CD4-positive, CD25-positive, alpha-beta regulatory T cell (primary cell): ENCODE results near the gene ZMYND19. TPM values are rescaled to one million over a fixed set of nuclear protein-coding genes. Genes with fewer than 3 reads are reported as not detected.
"Not testable (repeated sequence)": the region's sequence is repeated elsewhere in the genome, so short reads cannot be mapped to it uniquely, and the experiment has no call there.

Experiments
- ATAC-seq, 2 donors: fragments of 150-1000 bp; cut with Tn5 transposase; one replicate each; pipeline ENCODE4 v1.10.0; 2021; ENCODE audit warnings: low read depth in 2 of 2, moderate number of reproducible peaks in 2 of 2, moderate library complexity in 1 of 2
- DNase-seq, 3 donors: peaks; one replicate each; pipeline versions ENCODE4 v3.0.0 to v3.0.0-alpha.2; 2012 to 2022; ENCODE audit warnings: mixed read lengths in 1 of 3
- H3K27ac ChIP-seq: one replicate; pipeline ENCODE4 v1.7.0; 2013; ENCODE audit warnings: mild to moderate bottlenecking, low read length; ENCODE audit not compliant: insufficient read depth, poor library complexity, severe bottlenecking
- H3K27me3 ChIP-seq: one replicate; pipeline ENCODE4 v1.7.0; 2013; ENCODE audit warnings: low read length; ENCODE audit not compliant: control insufficient read depth, insufficient read depth
- H3K36me3 ChIP-seq: one replicate; pipeline ENCODE4 v1.7.0; 2013; ENCODE audit warnings: mild to moderate bottlenecking, low read length, moderate library complexity; ENCODE audit not compliant: control insufficient read depth, insufficient read depth
- H3K4me1 ChIP-seq: 2 replicates; pipeline ENCODE4 v1.7.0; 2013; ENCODE audit warnings: mild to moderate bottlenecking, low read length; ENCODE audit not compliant: insufficient read depth, control insufficient read depth, poor library complexity, severe bottlenecking
- H3K4me3 ChIP-seq: one replicate; pipeline ENCODE4 v1.7.0; 2013; ENCODE audit warnings: low read depth, mild to moderate bottlenecking, low read length, moderate library complexity
- H3K9me3 ChIP-seq, 2 experiments: 1 replicate in 1 of 2; 2 replicates in 1 of 2; pipeline ENCODE4 v1.7.0; 2013; ENCODE audit warnings: low read length in 2 of 2, mild to moderate bottlenecking in 1 of 2, moderate library complexity in 1 of 2; ENCODE audit not compliant: control insufficient read depth in 2 of 2
- H3K27ac Mint-ChIP-seq, 3 donors: one replicate each; pipeline ENCODE4 v1.8.0; 2020 to 2022; ENCODE audit warnings: mild to moderate bottlenecking in 3 of 3, mixed read lengths in 3 of 3, moderate library complexity in 2 of 3
- H3K27me3 Mint-ChIP-seq: one replicate; pipeline ENCODE4 v1.8.0; 2022; ENCODE audit warnings: mild to moderate bottlenecking, mixed read lengths
- H3K36me3 Mint-ChIP-seq: one replicate; pipeline ENCODE4 v1.8.0; 2020; ENCODE audit warnings: mixed read lengths
- H3K4me1 Mint-ChIP-seq, 4 donors: one replicate each; pipeline ENCODE4 v1.8.0; 2020 to 2022; ENCODE audit warnings: mixed read lengths in 4 of 4, mild to moderate bottlenecking in 1 of 4
- H3K4me3 Mint-ChIP-seq, 4 donors: one replicate each; pipeline ENCODE4 v1.8.0; 2020 to 2022; ENCODE audit warnings: mild to moderate bottlenecking in 4 of 4, mixed read lengths in 4 of 4, moderate library complexity in 3 of 4
- H3K9me3 Mint-ChIP-seq, 7 donors: one replicate each; pipeline ENCODE4 v1.8.0; 2020 to 2022; ENCODE audit warnings: mixed read lengths in 7 of 7, mild to moderate bottlenecking in 3 of 7, moderate library complexity in 2 of 7
- polyA plus RNA-seq, 4 donors: library from polyadenylated mRNA; unstranded; fragments of 300-500 nt; fragmentation: Illumina TruSeq; gene quantifications; one replicate each; pipeline ENCODE4 v1.2.3, GENCODE V29; 2021
- total RNA-seq: library from RNA; stranded (reverse); gene quantifications from one replicate; pipeline ENCODE4 v1.2.3, GENCODE V29; 2022

ZMYND19 gene
- total and polyA plus RNA-seq, 5 donors from 2014 or later: 4.4 to 20.4 (median 5.8) TPM

DNA sequence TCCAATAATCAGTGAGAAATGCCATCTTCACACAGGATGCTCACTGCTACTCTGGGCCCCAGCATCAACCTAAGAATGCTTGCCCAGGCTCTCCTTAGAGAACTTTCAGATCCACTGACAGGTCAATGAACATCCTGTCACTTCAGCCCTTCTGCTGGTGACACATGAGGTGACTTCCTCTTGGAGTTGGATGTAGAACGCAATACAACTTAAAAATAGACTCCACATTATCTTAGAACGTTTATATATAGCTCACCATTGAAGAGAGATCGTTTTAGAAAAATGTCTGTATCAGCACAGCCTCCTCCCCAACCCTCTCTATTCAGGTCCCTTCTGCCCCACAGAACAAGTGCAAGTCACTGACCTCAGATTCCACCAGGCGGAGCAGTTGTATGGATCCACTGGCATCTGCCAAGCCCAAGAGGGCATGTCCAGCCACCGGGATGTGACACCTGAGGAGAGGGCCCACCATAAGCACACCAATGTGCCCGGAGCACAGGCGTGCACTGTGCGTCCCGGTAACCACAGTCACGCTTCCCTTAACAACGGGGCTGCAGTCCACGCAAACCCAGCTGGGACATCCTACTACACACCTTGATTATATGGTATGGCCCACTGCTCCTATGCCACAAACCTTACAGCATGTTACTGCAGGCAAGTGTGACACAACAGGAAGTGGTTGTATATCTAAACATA lies 14.4 kb downstream of the ZMYND19 start:
- Mint-ChIP-seq H3K4me3 (peak overlapping the region; percentile 32 to 86 (median 84)), H3K4me1 (peaks cover 0 to 41% (median 29%) of the 10 kb centered on the region in 4 donors), H3K27me3 (no peaks in the 10 kb centered on the region), H3K36me3 (peaks cover 24% of the 10 kb centered on the region), H3K9me3 (no peaks in the 10 kb centered on the region), H3K27ac (no peak overlapping the region)
- H3K27ac ChIP-seq: no peak overlapping the region
- DNase-seq (no peak), ATAC-seq (no peak)
- H3K4me1 ChIP-seq: peaks cover 33% of the 10 kb centered on the region
- H3K4me3 ChIP-seq: no peak overlapping the region
- no peaks in the 10 kb centered on the region for H3K9me3 ChIP-seq
- H3K27me3 ChIP-seq: no peaks in the 10 kb centered on the region
- H3K36me3 ChIP-seq: peaks cover 38% of the 10 kb centered on the region

DNA sequence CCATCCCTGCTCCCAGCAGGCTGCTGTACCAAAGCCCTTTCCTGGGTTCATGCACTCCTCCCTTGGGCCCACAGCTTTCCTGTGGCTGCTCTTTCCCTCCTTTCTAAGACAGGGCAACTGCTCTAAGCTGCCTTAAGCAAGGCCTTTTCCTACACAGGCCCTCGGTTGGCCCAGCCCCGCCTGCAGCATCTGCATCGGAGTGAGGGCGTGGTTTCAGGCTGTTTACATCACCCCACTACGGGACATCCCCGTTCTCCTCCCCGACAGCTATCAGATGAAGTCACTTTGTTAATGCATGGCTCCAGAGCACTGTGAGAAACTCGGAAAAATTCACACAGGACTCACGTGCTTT lies 15.0 kb downstream of the ZMYND19 start:
- no peak for ATAC-seq
- Histone ChIP-seq H3K36me3 (peaks cover 38% of the 10 kb centered on the region), H3K4me1 (peaks cover 33% of the 10 kb centered on the region), H3K4me3 (no peak overlapping the region), H3K9me3 (no peaks in the 10 kb centered on the region), H3K27me3 (no peaks in the 10 kb centered on the region), H3K27ac (no peak overlapping the region)
- no peaks in the 10 kb centered on the region for H3K27me3 Mint-ChIP-seq
- no peaks in the 10 kb centered on the region for H3K9me3 Mint-ChIP-seq
- DNase-seq: no peak
- H3K27ac Mint-ChIP-seq: peak overlapping the region in 2 of 3 donors; percentile 15 to 75
- H3K4me3 Mint-ChIP-seq: peak overlapping the region in 1 of 4 donors; percentile 84
- peaks cover 0 to 45% (median 30%) of the 10 kb centered on the region in 4 donors for H3K4me1 Mint-ChIP-seq
- H3K36me3 Mint-ChIP-seq: peaks cover 28% of the 10 kb centered on the region

DNA sequence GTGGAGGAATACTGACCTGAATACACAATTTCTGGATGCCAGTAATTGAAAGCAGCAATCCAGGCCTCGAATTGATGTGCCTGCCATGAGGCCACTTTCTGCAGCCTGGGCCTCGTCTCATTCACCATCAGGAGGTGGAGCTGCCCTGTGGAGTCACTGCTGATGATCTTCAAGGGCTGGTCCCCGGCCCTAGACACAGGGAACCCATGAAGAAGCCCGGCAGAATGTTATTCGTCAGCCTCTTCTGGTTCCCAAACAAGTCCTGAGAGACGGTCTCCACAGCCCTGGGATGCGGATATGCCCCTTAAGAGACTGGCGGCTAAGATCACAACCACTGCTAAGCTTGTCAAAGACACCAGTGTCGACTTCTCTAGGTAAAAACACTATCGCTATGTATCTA lies 16.1 kb downstream of the ZMYND19 start:
- H3K27me3 Mint-ChIP-seq: no peaks in the 10 kb centered on the region
- ATAC-seq (no peak), DNase-seq (no peak)
- no peak overlapping the region for H3K27ac Mint-ChIP-seq
- no peaks in the 10 kb centered on the region for H3K9me3 Mint-ChIP-seq
- peaks cover 0 to 45% (median 31%) of the 10 kb centered on the region in 4 donors for H3K4me1 Mint-ChIP-seq
- Histone ChIP-seq H3K4me3 (no peak overlapping the region), H3K9me3 (no peaks in the 10 kb centered on the region), H3K36me3 (peaks cover 38% of the 10 kb centered on the region), H3K27ac (no peak overlapping the region), H3K27me3 (no peaks in the 10 kb centered on the region), H3K4me1 (peaks cover 30% of the 10 kb centered on the region)
- H3K4me3 Mint-ChIP-seq: no peak overlapping the region
- H3K36me3 Mint-ChIP-seq: peaks cover 29% of the 10 kb centered on the region

DNA sequence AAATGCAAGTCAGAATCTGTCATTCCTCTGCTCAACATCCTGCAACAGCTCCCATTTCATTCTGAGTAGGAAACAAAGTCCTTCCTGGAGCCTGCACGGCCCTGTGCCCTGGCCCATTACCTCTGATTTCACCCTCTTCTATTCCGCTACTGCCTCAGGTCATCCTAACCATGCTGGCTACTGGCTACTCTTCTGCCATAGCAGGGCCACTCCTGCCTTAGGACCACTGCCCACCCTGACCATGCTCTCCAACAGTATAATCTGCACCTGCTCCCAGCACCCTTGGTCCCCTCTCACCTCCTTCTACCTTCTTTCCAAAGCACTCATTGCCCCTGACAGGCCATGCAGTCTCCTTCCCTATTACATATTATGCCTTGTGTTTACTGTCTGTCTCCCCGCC lies 19.7 kb downstream of the ZMYND19 start:
- Histone ChIP-seq H3K4me1 (no peaks in the 10 kb centered on the region), H3K4me3 (no peak overlapping the region), H3K27ac (no peak overlapping the region), H3K36me3 (peaks cover 36% of the 10 kb centered on the region), H3K9me3 (no peaks in the 10 kb centered on the region), H3K27me3 (no peaks in the 10 kb centered on the region)
- ATAC-seq (no peak), DNase-seq (no peak)
- Mint-ChIP-seq H3K36me3 (peaks cover 21% of the 10 kb centered on the region), H3K9me3 (no peaks in the 10 kb centered on the region), H3K4me3 (no peak overlapping the region), H3K4me1 (peaks cover 0 to 18% (median 12%) of the 10 kb centered on the region in 4 donors), H3K27me3 (no peaks in the 10 kb centered on the region), H3K27ac (peak overlapping the region; percentile 9 to 89 (median 86))

- Mint-ChIP-seq H3K4me3 (no peak overlapping the region), H3K4me1 (peaks cover 0 to 11% (median 5%) of the 10 kb centered on the region in 4 donors), H3K36me3 (peaks cover 13% of the 10 kb centered on the region), H3K27me3 (no peaks in the 10 kb centered on the region), H3K27ac (peak overlapping the region in 2 of 3 donors; percentile 69 to 89), H3K9me3 (no peaks in the 10 kb centered on the region)
- no peak for ATAC-seq
- Histone ChIP-seq H3K27me3 (no peaks in the 10 kb centered on the region), H3K36me3 (peaks cover 28% of the 10 kb centered on the region), H3K4me1 (no peaks in the 10 kb centered on the region), H3K9me3 (no peaks in the 10 kb centered on the region), H3K4me3 (no peak overlapping the region), H3K27ac (no peak overlapping the region)
- DNase-seq: no peak
Measured at GRCh38 chr9:137569609-137570203, 20.6 kb downstream of the ZMYND19 start.

- not testable (repeated sequence) for H3K27me3 Mint-ChIP-seq, H3K27ac ChIP-seq, ATAC-seq
Measured at GRCh38 chr9:137568445-137568844, 21.9 kb downstream of the ZMYND19 start.

GRCh38 chr9:137564817-137565411 lies 25.4 kb downstream of the ZMYND19 start:
- H3K27ac ChIP-seq: no peak overlapping the region
- Mint-ChIP-seq H3K4me1 (peaks cover 0 to 7% (median under 1%) of the 10 kb centered on the region in 4 donors), H3K36me3 (peaks cover 15% of the 10 kb centered on the region), H3K4me3 (no peak overlapping the region), H3K27ac (no peak overlapping the region), H3K27me3 (no peaks in the 10 kb centered on the region), H3K9me3 (no peaks in the 10 kb centered on the region)
- ATAC-seq (peak in 1 of 2 donors; percentile 34), DNase-seq (no peak)
- no peak overlapping the region for H3K4me3 ChIP-seq
- H3K36me3 ChIP-seq: peaks cover 23% of the 10 kb centered on the region
- H3K4me1 ChIP-seq: no peaks in the 10 kb centered on the region
- no peaks in the 10 kb centered on the region for H3K9me3 ChIP-seq
- H3K27me3 ChIP-seq: no peaks in the 10 kb centered on the region

More at GRCh38 chr9:137568445-137568844, 21.9 kb downstream of the ZMYND19 start:
- DNase-seq, H3K9me3 Mint-ChIP-seq, H3K27me3 ChIP-seq, H3K9me3 ChIP-seq, H3K4me1 ChIP-seq, H3K4me3 ChIP-seq, H3K4me3 Mint-ChIP-seq: not testable (repeated sequence)
- H3K36me3 Mint-ChIP-seq: peaks cover 20% of the 10 kb centered on the region
- H3K36me3 ChIP-seq: peaks cover 31% of the 10 kb centered on the region
- H3K27ac Mint-ChIP-seq: peak overlapping the region in 1 of 3 donors; percentile 20
- peaks cover 0 to 11% (median 4%) of the 10 kb centered on the region in 4 donors for H3K4me1 Mint-ChIP-seq
